GM12878 (cell line): ENCODE data around the gene TEX22. TPM values are rescaled to one million over a fixed set of nuclear protein-coding genes. Genes with fewer than 3 reads are reported as not detected.

Source experiments
- ATAC-seq: fragments of 200-7000 bp; cut with Tn5 transposase; 3 replicates; pipeline ENCODE4 v1.9.1; 2020; ENCODE audit warnings: mild to moderate bottlenecking, moderate library complexity
- BruUV-seq: library from RNA; stranded (reverse); fragments of 400-500 nt; replicated peaks from 2 replicates; lab custom pipeline; 2021; lab: Mats Ljungman, UMichigan
- CTCF ChIA-PET: fragments of 300-600 bp; sonication (Branson Sonifier 250); formaldehyde crosslinking; extraction: SDS; loops from one replicate; lab custom pipeline; 2021; ENCODE audit warnings: inconsistent platforms; lab: Yijun Ruan, JAX
- POLR2A ChIA-PET: fragments of 350-600 bp; formaldehyde crosslinking; extraction: SDS; loops from one replicate; lab custom pipeline; 2021; ENCODE audit warnings: inconsistent platforms; lab: Charles Lee
- RAD21 ChIA-PET: fragments of 300-600 bp; sonication (Branson Sonifier 250); formaldehyde crosslinking; loops from one replicate; lab custom pipeline; 2023; ENCODE audit warnings: antibody characterized with exemption; ENCODE audit not compliant: unreplicated experiment; lab: Charles Lee
- SMC1A ChIA-PET: fragments of 300-600 bp; sonication (Branson Sonifier 250); formaldehyde crosslinking; loops from one replicate; lab custom pipeline; 2023; ENCODE audit not compliant: unreplicated experiment, uncharacterized antibody; lab: Charles Lee
- DNase-seq: peaks from one replicate; pipeline ENCODE4 v3.0.0-alpha.2; 2011; ENCODE audit warnings: low read depth, low spot score
- FAIRE-seq: peaks from 3 replicates; lab custom pipeline; 2011; peaks lifted over from hg19 to GRCh38; lab: Jason Lieb, UNC
- H2AFZ ChIP-seq: 2 replicates; pipeline ENCODE4 v1.6.0; 2011; ENCODE audit warnings: low read depth, low read length, control low read depth; ENCODE audit not compliant: control insufficient read depth
- H3K27ac ChIP-seq: 2 replicates; pipeline ENCODE4 v1.5.1; 2011; ENCODE audit warnings: control low read depth; ENCODE audit not compliant: control insufficient read depth, insufficient read depth
- H3K27me3 ChIP-seq, 2 experiments: replicated peaks in 1 of 2; 2 replicates each; pipeline versions ENCODE4 v1.6.0 to v1.6.1; 2011; ENCODE audit warnings: low read length in 1 of 2; ENCODE audit not compliant: control insufficient read depth in 2 of 2, insufficient read depth in 2 of 2
- H3K36me3 ChIP-seq, 2 experiments: 2 replicates each; pipeline ENCODE4 v1.5.1; 2011; ENCODE audit warnings: low read length in 1 of 2; ENCODE audit not compliant: control insufficient read depth in 2 of 2, insufficient read depth in 2 of 2
- H3K4me1 ChIP-seq: 2 replicates; pipeline ENCODE4 v1.6.1; 2011; ENCODE audit warnings: mild to moderate bottlenecking, low read length, moderate library complexity, mixed read lengths; ENCODE audit not compliant: control insufficient read depth, insufficient read depth
- H3K4me2 ChIP-seq: 2 replicates; pipeline ENCODE4 v1.6.0; 2011; ENCODE audit warnings: control low read depth; ENCODE audit not compliant: control insufficient read depth, insufficient read depth
- H3K4me3 ChIP-seq: fragments of 200-600 bp; sonication (generic); 2 replicates; pipeline ENCODE4 v1.5.1; 2016
- H3K79me2 ChIP-seq: 2 replicates; pipeline ENCODE4 v1.6.0; 2011; ENCODE audit warnings: low read length; ENCODE audit not compliant: control insufficient read depth, insufficient read depth
- H3K9ac ChIP-seq: 2 replicates; pipeline ENCODE4 v1.8.0; 2011; ENCODE audit warnings: low read length, control low read depth, mixed read lengths; ENCODE audit not compliant: control insufficient read depth, insufficient read depth
- H3K9me3 ChIP-seq: replicated peaks from 3 replicates; pipeline ENCODE4 v1.5.1; 2011; ENCODE audit warnings: mild to moderate bottlenecking, low read length; ENCODE audit not compliant: control insufficient read depth, insufficient read depth
- H4K20me1 ChIP-seq: 2 replicates; pipeline ENCODE4 v1.6.0; 2011; ENCODE audit not compliant: control insufficient read depth, insufficient read depth
- ASH2L ChIP-seq: fragments of 300-600, 200-600 bp; sonication (generic); IDR thresholded peaks from 2 replicates; pipeline ENCODE4 v1.6.1; 2017; ENCODE audit warnings: low read depth, mild to moderate bottlenecking, borderline replicate concordance
- CBX3 ChIP-seq: fragments of 200-600 bp; sonication (generic); IDR thresholded peaks from 2 replicates; pipeline ENCODE4 v1.6.1; 2016; ENCODE audit warnings: low read depth, borderline replicate concordance
- LARP7 ChIP-seq: fragments of 450-650 bp; IDR thresholded peaks from 2 replicates; pipeline ENCODE4 v1.6.1; 2017; ENCODE audit warnings: mild to moderate bottlenecking
- PKNOX1 ChIP-seq: fragments of 450-650 bp; IDR thresholded peaks from 2 replicates; pipeline ENCODE4 v1.6.1; 2016; ENCODE audit warnings: mild to moderate bottlenecking
- ZNF687 ChIP-seq: fragments of 450-650 bp; IDR thresholded peaks from 2 replicates; pipeline ENCODE4 v1.6.1; 2017; ENCODE audit warnings: mild to moderate bottlenecking, moderate library complexity
- WGBS: methylation state at CpG from one replicate; pipeline ENCODE4 v1.1.6; 2016; ENCODE audit warnings: low lambda C conversion rate; ENCODE audit not compliant: insufficient replicate concordance, insufficient coverage; ENCODE audit errors: missing lambda C conversion rate; 5-methylcytosine and 5-hydroxymethylcytosine counted together
- in situ Hi-C: fragments of 300-500 bp; cut with MboI; formaldehyde crosslinking; loops from 9 replicates; pipeline ENCODE4 v1.14.3; 2018; ENCODE audit warnings: mixed read lengths
- intact Hi-C: fragments of 100-400 bp; cut with micrococcal nuclease; formaldehyde crosslinking; loops from one replicate; pipeline ENCODE4 v1.14.2; 2022; ENCODE audit not compliant: unreplicated experiment
- polyA plus RNA-seq, 11 experiments: library from polyadenylated mRNA; depleted of rRNA in 4 of 11; unstranded in 6 of 11; stranded (reverse) in 5 of 11; fragments of >200 nt; fragmentation: Nextera tagmentation in 4 of 11; fragmentation: Illumina TruSeq in 1 of 11; extraction: Ambion mirVana in 4 of 11; extraction: Trizol in 1 of 11; gene quantifications; 1 replicate in 1 of 11; 2 replicates in 10 of 11; pipeline versions ENCODE4 v1.2.1 to v1.2.3, GENCODE V29; 2011 to 2016; ENCODE audit warnings: inconsistent platforms in 2 of 11, missing spikeins in 2 of 11, low read depth in 1 of 11
- total RNA-seq, 4 experiments: library from RNA; depleted of rRNA in 3 of 4; stranded (reverse); fragments of >200 nt in 3 of 4; fragmentation: Illumina TruSeq in 1 of 4; extraction: Trizol in 1 of 4; gene quantifications; 2 replicates each; pipeline versions ENCODE4 v1.2.1 to v1.2.3, GENCODE V29; 2013 to 2021

The TEX22 gene
- total and polyA plus RNA-seq, 10 of the 15 experiments (the other 5 are each of a cell fraction or from before 2014, with no cell fraction given) = 0.02 to 4.0 (median 0.63) TPM; not detected in 1

GRCh38 chr14:105374389-105374788 lies 23.9 kb upstream of the TEX22 start (continued):
- TF ChIP-seq ZNF687 = no peak
- no peak for TF ChIP-seq LARP7

- no peak for TF ChIP-seq ASH2L
- no peak for TF ChIP-seq CBX3
- peak; percentile 80 for TF ChIP-seq PKNOX1
- TF ChIP-seq, all 136 proteins: peak for 1
- Histone ChIP-seq H3K36me3 (no peaks in the 10 kb centered on the region), H3K4me2 (no peak overlapping the region), H3K9ac (no peak overlapping the region), H4K20me1 (no peaks in the 10 kb centered on the region), H3K79me2 (no peaks in the 10 kb centered on the region), H3K4me1 (no peaks in the 10 kb centered on the region; the same call in none of the 2 replicates), H3K27me3 (no peaks in the 10 kb centered on the region), H2AFZ (no peak overlapping the region), H3K4me3 (no peak overlapping the region), H3K27ac (no peak overlapping the region), H3K9me3 (no peaks in the 10 kb centered on the region)
- ChIA-PET RAD21 (no interaction called here), POLR2A (no interaction called here), SMC1A (interaction anchor here (0.9 to 1.1 kb wide), 3 partner anchors 23 to 114 kb away, joined by 3 to 4 read pairs (median 3); no protein-coding TSS in a partner anchor), CTCF (interaction anchor here (1.8 kb wide), 1 partner anchor 106 kb away, joined by 7 read pairs; no protein-coding TSS in a partner anchor)
- BruUV-seq = no TSS peak
- intact Hi-C loops = no loop called here
- in situ Hi-C loops = no loop called here
- ATAC-seq (peak; percentile 50), FAIRE-seq (no peak), DNase-seq (no peak)
- WGBS = 15% methylated on average over 4 of the region's 4 CpGs
These were observed 22.7 kb upstream of the TEX22 start for GRCh38 chr14:105375635-105376057.
